A549 (cell line): ENCODE results near the gene PLCB4. TPM values are rescaled to one million over a fixed set of nuclear protein-coding genes. Genes with fewer than 3 reads are reported as not detected.

Experiments
- ATAC-seq, 2 experiments: fragments of 200-7000 bp in 1 of 2; fragments of >200 bp in 1 of 2; cut with Nextera tagmentation in 1 of 2; cut with Tn5 transposase in 1 of 2; 3 replicates each; pipeline versions ENCODE4 v1.8.0 to v1.9.1; 2018 to 2020; ENCODE audit warnings: mild to moderate bottlenecking in 1 of 2, moderate library complexity in 1 of 2
- CTCF ChIA-PET: fragments of 300-600 bp; sonication (Branson Sonifier 250); formaldehyde crosslinking; extraction: SDS; loops from one replicate; lab custom pipeline; 2021; ENCODE audit warnings: antibody characterized with exemption, inconsistent platforms; lab: Yijun Ruan, JAX
- POLR2A ChIA-PET: fragments of 350-600 bp; formaldehyde crosslinking; extraction: SDS; loops from one replicate; lab custom pipeline; 2021; ENCODE audit warnings: antibody characterized with exemption, inconsistent platforms; lab: Yijun Ruan, JAX
- DNase-seq, 2 experiments: peaks; one replicate each; pipeline versions ENCODE4 v3.0.0 to v3.0.0-alpha.2; 2011 to 2016; ENCODE audit warnings: low read depth in 1 of 2, low spot score in 1 of 2
- FAIRE-seq: peaks from 2 replicates; lab custom pipeline; 2011; peaks lifted over from hg19 to GRCh38; lab: Jason Lieb, UNC
- H3K27ac ChIP-seq, 2 experiments: fragments of >200 bp; sonication (Bioruptor Twin); formaldehyde crosslinking; 3 replicates each; pipeline ENCODE4 v1.5.1; 2016 to 2017
- H3K4me1 ChIP-seq: fragments of >200 bp; sonication (Bioruptor Twin); formaldehyde crosslinking; 3 replicates; pipeline ENCODE4 v1.6.1; 2016
- H3K4me2 ChIP-seq: fragments of >200 bp; sonication (Bioruptor Twin); formaldehyde crosslinking; 3 replicates; pipeline ENCODE4 v1.6.1; 2016
- H3K4me3 ChIP-seq: fragments of >200 bp; sonication (Bioruptor Twin); formaldehyde crosslinking; 3 replicates; pipeline ENCODE4 v1.5.1; 2016
- H3K9me3 ChIP-seq: fragments of >200 bp; sonication (Bioruptor Twin); formaldehyde crosslinking; 3 replicates; pipeline ENCODE4 v1.6.1; 2016
- CBX8 ChIP-seq: fragments of 200-600 bp; sonication (generic); IDR thresholded peaks from 2 replicates; pipeline ENCODE4 v1.6.1; 2016
- CEBPB ChIP-seq, 2 experiments: fragments of >200 bp in 1 of 2; sonication (Bioruptor Twin) in 1 of 2; formaldehyde crosslinking in 1 of 2; IDR thresholded peaks; 2 replicates each; pipeline ENCODE4 v1.6.1; 2012 to 2016
- ELK1 ChIP-seq: fragments of 150-350 bp; IDR thresholded peaks from 2 replicates; pipeline ENCODE4 v1.6.1; 2014; ENCODE audit warnings: low read depth, mild to moderate bottlenecking, low read length
- GATA3 ChIP-seq: IDR thresholded peaks from 2 replicates; pipeline ENCODE4 v1.6.1; 2012; ENCODE audit warnings: borderline replicate concordance
- HES2 ChIP-seq: fragments of >200 bp; sonication (Bioruptor Twin); formaldehyde crosslinking; IDR thresholded peaks from 2 replicates; pipeline ENCODE4 v1.6.1; 2016
- HEYL ChIP-seq: fragments of 250-450 bp; sonication (Bioruptor Pico); IDR thresholded peaks from 2 replicates; pipeline ENCODE4 v1.8.0; 2021; ENCODE audit warnings: mild to moderate bottlenecking, moderate library complexity
- HMGXB4 ChIP-seq: fragments of 250-450 bp; sonication (Bioruptor Pico); IDR thresholded peaks from 2 replicates; pipeline ENCODE4 v1.5.0; 2021; ENCODE audit warnings: mild to moderate bottlenecking, moderate library complexity, borderline replicate concordance
- JUNB ChIP-seq: fragments of >200 bp; sonication (Bioruptor Twin); formaldehyde crosslinking; IDR thresholded peaks from 2 replicates; pipeline ENCODE4 v1.6.1; 2016
- KDM1A ChIP-seq: fragments of 200-600 bp; sonication (generic); IDR thresholded peaks from 2 replicates; pipeline ENCODE4 v1.6.1; 2016; ENCODE audit warnings: low read depth, mild to moderate bottlenecking
- KDM5A ChIP-seq: fragments of 200-600 bp; sonication (generic); IDR thresholded peaks from 2 replicates; pipeline ENCODE4 v1.6.1; 2016; ENCODE audit warnings: antibody characterized with exemption, mild to moderate bottlenecking
- NFE2L2 ChIP-seq: fragments of 150-350 bp; conservative IDR thresholded peaks from 2 replicates; pipeline ENCODE4 v1.6.1; 2014; ENCODE audit warnings: low read length
- NR3C1 ChIP-seq: fragments of >200 bp; sonication (Bioruptor Twin); formaldehyde crosslinking; IDR thresholded peaks from 3 replicates; pipeline ENCODE4 v1.6.1; 2017
- RCOR1 ChIP-seq: fragments of 150-350 bp; IDR thresholded peaks from 2 replicates; pipeline ENCODE4 v1.6.1; 2014; ENCODE audit warnings: antibody characterized with exemption, low read length, low read depth
- REST ChIP-seq: fragments of 200-600 bp; sonication (generic); IDR thresholded peaks from 2 replicates; pipeline ENCODE4 v1.6.1; 2016; ENCODE audit warnings: antibody characterized with exemption, mild to moderate bottlenecking, moderate library complexity
- RFX5 ChIP-seq: fragments of 450-650 bp; IDR thresholded peaks from 2 replicates; pipeline ENCODE4 v1.7.1; 2014; ENCODE audit warnings: antibody characterized with exemption, mild to moderate bottlenecking, moderate library complexity
- TP53 ChIP-seq: fragments of 250-450 bp; sonication (Bioruptor Pico); IDR thresholded peaks from 2 replicates; pipeline ENCODE4 v1.5.0; 2021; ENCODE audit warnings: mild to moderate bottlenecking, moderate library complexity
- ZNF302 ChIP-seq: fragments of 250-450 bp; sonication (Bioruptor Pico); IDR thresholded peaks from 2 replicates; pipeline ENCODE4 v1.9.0; 2021; ENCODE audit warnings: inconsistent platforms, mild to moderate bottlenecking, moderate library complexity
- ZSCAN20 ChIP-seq: fragments of 250-450 bp; sonication (Bioruptor Pico); IDR thresholded peaks from 2 replicates; pipeline ENCODE4 v1.8.0; 2022; ENCODE audit warnings: mild to moderate bottlenecking, moderate library complexity
- WGBS: methylation state at CpG from one replicate; pipeline ENCODE4 v1.1.6; 2017; ENCODE audit errors: missing lambda C conversion rate; 5-methylcytosine and 5-hydroxymethylcytosine counted together
- polyA plus RNA-seq, 4 experiments: library from polyadenylated mRNA; depleted of rRNA in 3 of 4; stranded (reverse); fragments of >200 nt; fragmentation: RNase III in 1 of 4; extraction: RNeasy Plus Mini Kit Qiagen cat#74134 plus additional on column Dnase treatment in 1 of 4; gene quantifications; 2 replicates in 3 of 4; 3 replicates in 1 of 4; pipeline ENCODE4 v1.2.3, GENCODE V29; 2011 to 2017
- TF ChIP-seq, protein P1 (sequence below): fragments of >200 bp; sonication (Bioruptor Twin); formaldehyde crosslinking; IDR thresholded peaks from 3 replicates; pipeline ENCODE4 v1.5.1; 2016

PLCB4 gene
- polyA plus RNA-seq, 2 of the 4 experiments (the other 2 are of a cell fraction): 17.1 to 32.1 TPM

DNA sequence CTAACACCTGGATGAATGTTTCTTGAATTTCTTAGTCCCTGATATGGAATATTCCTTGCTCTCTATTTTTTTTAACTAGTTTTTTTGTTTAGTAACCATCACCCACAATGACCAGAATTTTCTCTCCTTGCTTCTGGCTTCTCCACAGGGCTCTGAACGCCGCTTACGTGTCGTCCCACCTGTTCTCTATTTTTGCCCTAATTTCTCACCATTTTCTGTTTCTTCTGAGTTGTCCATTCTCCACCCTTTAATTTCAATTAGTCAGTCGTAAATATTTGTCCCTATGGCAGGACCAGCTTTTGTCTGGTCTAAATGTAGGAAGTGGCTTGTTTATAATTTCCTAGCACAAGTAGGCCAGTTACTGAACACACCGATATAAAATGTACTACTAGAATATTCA, 52.3 kb downstream of the PLCB4 start:
- Histone ChIP-seq H3K9me3 (no peaks in the 10 kb centered on the region), H3K4me3 (no peak overlapping the region), H3K27ac (no peak overlapping the region), H3K4me1 (peaks cover 30% of the 10 kb centered on the region), H3K4me2 (peak overlapping the region; percentile 48; the same call in 2 of the 3 replicates)
- POLR2A ChIA-PET: no interaction called here
- FAIRE-seq (no peak), DNase-seq (no peak), ATAC-seq (no peak)
- 93% methylated on average over 6 of the region's 6 CpGs for WGBS
- TF ChIP-seq KDM5A (no peak), RFX5 (no peak), ZNF302 (CRISPR knock-in tag) (no peak), NR3C1 (no peak), NFE2L2 (no peak), KDM1A (no peak), CEBPB (IDR thresholded peaks at IDR 0.05) (no peak), TP53 (CRISPR knock-in tag) (no peak), HMGXB4 (CRISPR knock-in tag) (no peak), HEYL (CRISPR knock-in tag) (no peak)
- TF ChIP-seq, all 56 proteins: peak for 0
- CTCF ChIA-PET: interaction anchor here (0.9 to 1.4 kb wide), 4 partner anchors 9 to 267 kb away, joined by 3 to 5 read pairs (median 4); no protein-coding TSS in a partner anchor

DNA sequence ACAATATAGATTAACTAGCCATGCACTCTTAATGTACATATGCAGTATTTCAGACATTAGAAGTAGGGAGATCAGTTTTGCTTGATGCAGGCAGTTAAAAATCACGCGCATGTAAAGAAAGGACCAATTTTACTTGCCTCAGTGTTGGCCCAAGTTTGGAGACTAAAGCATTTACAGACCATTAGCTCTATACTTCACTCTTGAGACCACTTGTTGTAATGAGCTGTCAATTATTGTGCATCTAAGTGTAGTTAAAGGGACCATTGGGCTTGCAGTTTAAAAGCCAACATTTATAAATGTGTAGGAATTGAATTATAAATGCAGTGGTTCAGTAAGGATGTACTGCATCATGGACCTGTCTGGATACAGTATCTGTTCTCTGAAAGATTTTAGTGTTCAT, 53.7 kb downstream of the PLCB4 start:
- TF ChIP-seq, protein P1, sequence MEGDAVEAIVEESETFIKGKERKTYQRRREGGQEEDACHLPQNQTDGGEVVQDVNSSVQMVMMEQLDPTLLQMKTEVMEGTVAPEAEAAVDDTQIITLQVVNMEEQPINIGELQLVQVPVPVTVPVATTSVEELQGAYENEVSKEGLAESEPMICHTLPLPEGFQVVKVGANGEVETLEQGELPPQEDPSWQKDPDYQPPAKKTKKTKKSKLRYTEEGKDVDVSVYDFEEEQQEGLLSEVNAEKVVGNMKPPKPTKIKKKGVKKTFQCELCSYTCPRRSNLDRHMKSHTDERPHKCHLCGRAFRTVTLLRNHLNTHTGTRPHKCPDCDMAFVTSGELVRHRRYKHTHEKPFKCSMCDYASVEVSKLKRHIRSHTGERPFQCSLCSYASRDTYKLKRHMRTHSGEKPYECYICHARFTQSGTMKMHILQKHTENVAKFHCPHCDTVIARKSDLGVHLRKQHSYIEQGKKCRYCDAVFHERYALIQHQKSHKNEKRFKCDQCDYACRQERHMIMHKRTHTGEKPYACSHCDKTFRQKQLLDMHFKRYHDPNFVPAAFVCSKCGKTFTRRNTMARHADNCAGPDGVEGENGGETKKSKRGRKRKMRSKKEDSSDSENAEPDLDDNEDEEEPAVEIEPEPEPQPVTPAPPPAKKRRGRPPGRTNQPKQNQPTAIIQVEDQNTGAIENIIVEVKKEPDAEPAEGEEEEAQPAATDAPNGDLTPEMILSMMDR: no peak
- TF ChIP-seq ZSCAN20 (CRISPR knock-in tag): no peak
- no peak for TF ChIP-seq GATA3
- TF ChIP-seq JUNB: no peak
- no peak for TF ChIP-seq RFX5
- FAIRE-seq (peak; percentile 59), DNase-seq (no peak), ATAC-seq (no peak)
- WGBS: 94% methylated on average over 2 of the region's 2 CpGs
- Histone ChIP-seq H3K4me3 (no peak overlapping the region), H3K4me1 (peaks cover 35% of the 10 kb centered on the region), H3K27ac (no peak overlapping the region), H3K9me3 (no peaks in the 10 kb centered on the region), H3K4me2 (peak overlapping the region; percentile 48; the same call in 2 of the 3 replicates)
- ChIA-PET CTCF (interaction anchor here (0.6 to 1.8 kb wide), 6 partner anchors 9 to 363 kb away, joined by 3 to 5 read pairs (median 3); no protein-coding TSS in a partner anchor), POLR2A (no interaction called here)

- Histone ChIP-seq H3K27ac (no peak overlapping the region), H3K4me1 (peaks cover 31% of the 10 kb centered on the region), H3K9me3 (peaks cover 6% of the 10 kb centered on the region; the same call in 1 of the 3 replicates), H3K4me3 (no peak overlapping the region), H3K4me2 (no peak overlapping the region)
- ATAC-seq (no peak), DNase-seq (no peak), FAIRE-seq (no peak)
- POLR2A ChIA-PET: no interaction called here
- CTCF ChIA-PET: interaction anchor here (1.0 to 1.1 kb wide), 2 partner anchors 10 to 112 kb away, joined by 3 read pairs; no protein-coding TSS in a partner anchor
- TF ChIP-seq NFE2L2: no peak
- TF ChIP-seq HES2: no peak
- no peak for TF ChIP-seq KDM1A
- TF ChIP-seq HMGXB4 (CRISPR knock-in tag): no peak
- no peak for TF ChIP-seq ELK1
- TF ChIP-seq RCOR1: no peak
- TF ChIP-seq REST: no peak
- TF ChIP-seq KDM5A: no peak
- no peak for TF ChIP-seq CBX8
- TF ChIP-seq, protein P1: no peak
Observed at GRCh38 chr20:9126527-9126926, 57.6 kb downstream of the PLCB4 start.
